Limb (tissue), 2 donors: ENCODE measurements around the gene YPEL5.

Experiments
- DNase-seq, 2 donors: peaks; one replicate each; pipeline ENCODE4 v3.0.0-alpha.2; 2016; ENCODE audit errors: extremely low spot score in 2 of 2

The YPEL5 gene

DNA sequence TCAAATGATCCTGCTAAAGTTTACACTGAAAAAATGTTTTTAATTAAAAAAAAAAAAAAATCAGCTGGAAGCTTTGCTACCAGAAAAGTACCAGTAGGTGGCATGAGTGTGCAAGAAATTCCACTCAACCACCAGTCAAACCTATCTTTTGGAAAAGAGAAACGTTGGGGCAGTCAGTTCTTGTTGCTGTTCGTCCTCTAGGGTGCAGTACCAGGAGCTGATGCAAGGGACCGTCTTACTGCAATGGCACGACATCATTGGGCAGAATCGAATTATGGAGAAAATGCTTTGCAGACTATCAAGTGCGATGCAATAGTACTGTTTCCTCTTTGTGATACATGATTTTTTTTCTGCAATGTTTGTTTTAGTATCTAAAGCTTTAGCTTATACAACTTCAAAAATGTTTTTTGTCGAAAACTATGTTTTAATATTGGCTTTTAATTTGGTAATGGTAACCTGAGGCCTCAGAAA, 18.3 kb downstream of the YPEL5 start:
- DNase-seq: peak; percentile 49 to 92

GRCh38 chr2:30165617-30166016, 18.8 kb downstream of the YPEL5 start:
- DNase-seq: no peak

DNA sequence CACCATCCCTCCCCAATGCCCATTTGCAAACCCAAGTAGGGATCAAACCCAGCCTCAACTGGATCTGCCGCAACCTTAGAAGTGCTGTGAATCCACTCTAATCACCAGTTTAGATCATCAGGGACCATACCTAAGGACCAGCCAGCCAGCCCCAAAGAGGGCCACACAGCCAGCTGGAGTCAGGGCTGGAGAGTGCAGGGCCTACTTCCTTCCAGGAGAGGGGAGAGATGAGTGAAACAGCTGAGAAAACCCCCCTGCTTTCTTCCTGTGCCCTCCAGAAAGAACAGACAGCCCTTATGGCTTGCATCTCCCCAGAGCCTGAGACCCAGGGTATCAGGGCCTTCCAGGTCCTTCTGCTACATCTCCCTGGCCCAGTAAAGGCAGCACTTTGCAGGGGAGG, 25.8 kb downstream of the YPEL5 start:
- no peak for DNase-seq

- DNase-seq: no peak
Measured at GRCh38 chr2:30177440-30177839, 30.6 kb downstream of the YPEL5 start.

DNA sequence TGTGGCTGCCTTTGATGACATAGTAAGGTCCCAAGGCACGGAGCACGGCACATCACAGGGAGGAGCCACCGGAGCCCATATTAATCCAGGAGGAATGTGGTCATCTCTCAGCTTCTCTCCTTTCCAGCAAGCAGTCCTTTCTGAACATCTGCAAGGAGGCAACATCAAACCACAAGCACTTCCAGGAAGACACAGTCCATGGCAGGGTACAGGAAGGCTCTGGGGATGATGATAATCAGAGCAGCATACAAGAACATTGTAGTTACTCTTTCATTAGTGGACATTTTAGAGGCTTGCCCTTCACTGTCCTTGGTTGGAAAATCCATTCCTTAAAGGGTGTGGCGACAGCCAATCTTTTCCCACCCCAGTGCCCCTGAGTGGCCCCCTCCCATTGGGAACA, 31.1 kb downstream of the YPEL5 start:
- no peak for DNase-seq

GRCh38 chr2:30178618-30179434, 32.0 kb downstream of the YPEL5 start:
- DNase-seq: peak in 1 of 2 donors; percentile 8

DNA sequence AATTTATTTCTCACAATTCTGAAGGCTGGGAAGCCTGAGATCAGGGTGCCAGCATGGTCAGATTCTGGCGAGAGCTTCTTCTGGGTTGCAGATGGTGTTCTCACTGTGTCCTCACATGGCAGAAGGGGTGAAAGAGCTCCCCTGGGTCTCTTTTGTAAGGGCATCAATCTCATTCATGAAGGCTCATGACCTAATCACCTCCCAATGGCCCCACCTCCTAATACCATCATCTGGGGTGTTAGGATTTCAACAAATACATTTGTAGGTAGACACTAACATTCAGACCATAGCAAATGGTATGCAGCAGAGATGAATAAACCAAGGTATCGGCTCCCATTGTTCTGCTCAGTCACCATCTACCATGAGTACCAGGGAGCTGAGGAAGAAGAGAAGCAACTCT, 32.7 kb downstream of the YPEL5 start:
- DNase-seq: no peak

- DNase-seq: no peak
Measured at GRCh38 chr2:30180226-30180625, 33.4 kb downstream of the YPEL5 start.

DNA sequence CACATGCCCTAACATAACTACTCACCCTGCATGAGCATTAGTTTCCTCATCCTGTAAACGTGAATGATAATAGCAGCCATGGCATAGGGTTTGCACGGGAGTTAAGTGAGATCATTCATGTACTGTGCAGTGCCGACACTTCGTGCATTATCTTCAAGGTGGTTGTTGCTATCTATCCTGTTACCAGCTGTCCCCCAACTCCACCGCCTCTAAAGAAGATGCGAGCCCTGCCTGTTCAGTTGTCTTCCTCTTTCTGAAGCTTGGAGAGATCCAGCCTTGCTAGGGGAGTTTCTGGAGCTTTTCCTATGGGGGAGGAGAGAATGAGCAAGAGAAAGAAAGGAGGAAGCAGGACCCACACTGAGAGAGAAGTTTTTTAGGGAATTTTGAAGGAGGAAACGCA, 34.4 kb downstream of the YPEL5 start:
- DNase-seq: no peak

- DNase-seq: no peak
Measured at GRCh38 chr2:30184035-30184434, 37.2 kb downstream of the YPEL5 start.

- no peak for DNase-seq
Measured at GRCh38 chr2:30185178-30185577, 38.4 kb downstream of the YPEL5 start.

- no peak for DNase-seq
Measured at GRCh38 chr2:30188292-30188691, 41.5 kb downstream of the YPEL5 start.

DNA sequence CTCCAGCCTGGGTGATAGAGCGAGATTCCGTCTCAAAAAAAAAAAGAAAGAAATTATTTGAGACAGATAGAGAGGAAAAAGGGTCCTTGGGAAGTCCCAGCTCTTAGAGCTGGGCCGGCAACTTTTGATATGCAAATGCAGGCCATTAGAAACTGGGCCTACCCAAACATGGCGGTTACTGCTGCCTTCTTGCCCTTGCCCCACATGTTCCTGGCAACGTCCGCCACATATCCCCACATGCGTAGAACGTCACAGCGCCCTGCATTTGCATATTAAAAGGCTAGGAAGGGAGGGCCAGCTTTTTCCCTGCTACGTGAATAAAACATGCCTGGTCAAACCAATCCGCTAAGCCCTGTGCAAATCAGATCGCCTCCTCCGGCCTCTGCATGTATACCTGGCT, 43.8 kb downstream of the YPEL5 start:
- no peak for DNase-seq

DNA sequence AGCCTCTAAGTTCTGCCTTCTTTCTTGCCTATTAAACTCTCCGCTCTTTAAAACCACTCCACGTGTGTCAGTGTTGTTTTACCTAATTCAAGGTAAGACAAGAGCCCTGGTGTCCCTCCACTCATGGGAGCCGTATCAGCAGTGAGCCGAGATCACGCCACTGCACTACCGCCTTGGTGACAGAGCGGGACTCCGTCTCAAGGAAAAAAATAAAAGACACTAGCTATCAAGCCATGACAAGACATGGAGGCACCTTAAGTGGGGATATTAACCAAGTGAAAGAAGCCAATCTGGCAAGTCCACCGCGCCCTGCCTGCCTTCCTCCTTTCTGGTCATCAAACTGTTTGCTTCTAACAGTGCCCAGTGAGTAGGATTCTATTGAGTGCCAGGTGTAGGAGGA, 44.3 kb downstream of the YPEL5 start:
- DNase-seq: no peak

DNA sequence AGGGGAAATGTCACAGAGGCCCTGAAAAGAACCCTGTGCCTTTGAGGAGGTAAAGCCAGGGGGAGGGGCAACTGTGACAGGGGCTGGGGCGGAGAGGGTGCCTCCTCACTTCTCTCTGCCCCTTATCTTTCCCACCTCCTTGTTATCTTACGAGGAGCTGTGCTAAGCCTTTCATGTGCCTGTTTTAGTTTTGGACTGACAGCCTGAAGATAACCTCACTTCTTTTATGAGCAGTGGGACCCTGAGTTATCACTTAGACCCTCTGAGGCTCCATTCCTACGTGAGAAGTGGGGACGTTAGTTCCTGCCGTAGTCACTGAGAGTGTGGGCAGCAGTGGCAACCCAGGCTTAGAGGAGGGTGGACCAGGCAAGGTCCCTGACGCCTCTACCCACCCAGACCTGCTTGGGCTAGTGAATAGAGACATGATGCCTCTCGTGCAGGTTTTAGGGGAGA, 45.0 kb downstream of the YPEL5 start:
- no peak for DNase-seq

GRCh38 chr2:30192314-30192713, 45.5 kb downstream of the YPEL5 start:
- DNase-seq: no peak

DNA sequence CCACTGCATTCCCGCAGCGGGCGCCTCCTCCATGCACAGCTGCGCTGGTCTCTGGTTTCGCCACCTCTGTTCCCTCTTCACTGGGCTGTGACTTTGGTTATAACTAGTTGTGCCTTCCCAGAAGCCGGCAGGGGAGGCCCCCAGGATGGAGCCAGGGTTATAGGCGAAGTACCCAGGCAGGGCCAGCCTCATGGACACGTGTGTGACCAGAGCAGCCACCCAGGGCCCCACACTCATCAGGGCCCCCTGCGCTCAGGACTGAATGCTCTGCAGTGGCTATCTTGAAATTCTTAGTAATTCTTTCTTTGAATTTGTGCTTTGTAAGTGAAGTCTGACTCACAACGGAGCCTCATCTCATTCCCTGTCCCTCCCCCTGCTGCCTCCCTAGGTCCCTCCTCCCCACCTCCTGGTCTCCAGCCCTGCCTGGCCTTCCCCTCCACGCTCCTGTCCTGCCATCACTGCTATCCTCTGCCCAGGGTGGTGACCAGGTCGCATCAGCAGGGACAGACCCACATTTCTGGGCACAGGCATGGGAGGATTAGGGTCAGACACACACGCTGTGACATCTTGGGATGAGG, 46.4 kb downstream of the YPEL5 start:
- DNase-seq: no peak

DNA sequence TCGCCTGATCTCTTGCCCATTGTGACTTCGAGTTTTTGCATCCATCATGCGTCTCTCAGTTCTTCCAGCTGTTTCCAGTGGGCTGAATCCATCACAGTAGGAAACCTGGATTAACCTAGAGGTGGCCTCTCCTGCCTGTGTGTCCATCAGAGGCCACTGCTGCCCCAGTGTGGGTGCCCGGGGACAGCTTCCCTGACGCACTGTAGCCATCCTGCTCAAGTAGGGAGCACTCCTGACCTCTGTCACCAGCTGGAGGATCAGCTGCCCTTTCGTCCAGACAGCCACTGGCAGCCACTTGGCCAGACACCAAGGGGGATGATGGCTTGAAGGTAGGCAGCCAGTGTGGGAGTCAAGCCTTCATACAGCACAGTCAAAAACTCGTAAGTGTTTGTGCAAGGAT, 47.6 kb downstream of the YPEL5 start:
- DNase-seq: no peak

GRCh38 chr2:30195016-30195415, 48.2 kb downstream of the YPEL5 start:
- DNase-seq: no peak

- DNase-seq: no peak
Measured at GRCh38 chr2:30197570-30198192, 50.9 kb downstream of the YPEL5 start.

- DNase-seq: no peak
Measured at GRCh38 chr2:30201990-30202389, 55.2 kb downstream of the YPEL5 start.

- no peak for DNase-seq
Measured at GRCh38 chr2:30203156-30203555, 56.3 kb downstream of the YPEL5 start.

DNA sequence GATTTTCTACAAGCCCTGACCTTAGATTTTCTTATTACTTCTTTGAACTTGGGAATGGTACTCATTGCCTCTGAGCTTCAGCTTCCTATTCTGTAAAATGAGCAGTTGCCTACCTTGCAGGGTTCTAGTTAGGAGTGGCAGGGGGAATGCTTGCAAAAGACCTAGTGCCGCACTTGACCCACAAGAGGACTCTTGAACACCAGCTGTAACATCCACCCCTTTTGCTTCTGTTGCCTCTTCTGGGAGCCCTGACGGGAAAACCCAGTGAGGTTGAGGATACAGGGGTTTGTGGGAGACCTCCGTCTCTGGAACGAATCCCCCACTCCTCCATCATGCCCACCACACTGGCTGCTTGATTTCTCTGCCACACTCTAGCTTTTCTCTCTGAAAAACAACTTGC, 57.5 kb downstream of the YPEL5 start:
- DNase-seq: no peak
